Endothelial cell of umbilical vein (primary cell): ENCODE results near the gene UBE3B.

Experiments used
- EZH2 ChIP-seq: IDR thresholded peaks from 2 replicates; pipeline ENCODE4 v1.6.1; 2012; ENCODE audit warnings: borderline replicate concordance, low read depth, mild to moderate bottlenecking, moderate library complexity, low read length, inconsistent platforms; ENCODE audit not compliant: severe bottlenecking
- GATA2 ChIP-seq: IDR thresholded peaks from 2 replicates; pipeline ENCODE4 v1.7.0; 2011; ENCODE audit warnings: low read depth, mild to moderate bottlenecking, moderate library complexity, mixed read lengths, low read length; ENCODE audit not compliant: insufficient read length, insufficient read depth
- JUN ChIP-seq: IDR thresholded peaks from 2 replicates; pipeline ENCODE4 v1.6.1; 2011; ENCODE audit warnings: borderline replicate concordance, low read depth; ENCODE audit not compliant: insufficient read length, insufficient read depth
- MYC ChIP-seq: IDR thresholded peaks from one replicate; pipeline ENCODE4 v1.6.1; 2011; ENCODE audit warnings: mild to moderate bottlenecking, low read depth, low read length
- TF ChIP-seq, protein P1 (sequence below), 2 donors: IDR thresholded peaks; 1 replicate in 1 of 2; 2 replicates in 1 of 2; pipeline ENCODE4 v1.5.1; 2011; ENCODE audit warnings: low read length in 2 of 2, mild to moderate bottlenecking in 2 of 2, moderate library complexity in 2 of 2, control low read depth in 1 of 2, inconsistent platforms in 1 of 2, low read depth in 1 of 2; ENCODE audit not compliant: insufficient read depth in 1 of 2; ENCODE audit errors: extremely low read depth in 1 of 2
- TF ChIP-seq, protein P2 (sequence below): IDR thresholded peaks from 2 replicates; pipeline ENCODE4 v1.6.1; 2011; ENCODE audit not compliant: insufficient read depth, insufficient read length

GRCh38 chr12:109488051-109488665 is 10.7 kb downstream of the UBE3B start:
- TF ChIP-seq, protein P1, sequence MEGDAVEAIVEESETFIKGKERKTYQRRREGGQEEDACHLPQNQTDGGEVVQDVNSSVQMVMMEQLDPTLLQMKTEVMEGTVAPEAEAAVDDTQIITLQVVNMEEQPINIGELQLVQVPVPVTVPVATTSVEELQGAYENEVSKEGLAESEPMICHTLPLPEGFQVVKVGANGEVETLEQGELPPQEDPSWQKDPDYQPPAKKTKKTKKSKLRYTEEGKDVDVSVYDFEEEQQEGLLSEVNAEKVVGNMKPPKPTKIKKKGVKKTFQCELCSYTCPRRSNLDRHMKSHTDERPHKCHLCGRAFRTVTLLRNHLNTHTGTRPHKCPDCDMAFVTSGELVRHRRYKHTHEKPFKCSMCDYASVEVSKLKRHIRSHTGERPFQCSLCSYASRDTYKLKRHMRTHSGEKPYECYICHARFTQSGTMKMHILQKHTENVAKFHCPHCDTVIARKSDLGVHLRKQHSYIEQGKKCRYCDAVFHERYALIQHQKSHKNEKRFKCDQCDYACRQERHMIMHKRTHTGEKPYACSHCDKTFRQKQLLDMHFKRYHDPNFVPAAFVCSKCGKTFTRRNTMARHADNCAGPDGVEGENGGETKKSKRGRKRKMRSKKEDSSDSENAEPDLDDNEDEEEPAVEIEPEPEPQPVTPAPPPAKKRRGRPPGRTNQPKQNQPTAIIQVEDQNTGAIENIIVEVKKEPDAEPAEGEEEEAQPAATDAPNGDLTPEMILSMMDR (IDR thresholded peaks at IDR 0.05; ENCODE audit: extremely low read depth in 1 of 2, insufficient read depth in 1 of 2, low read depth in 1 of 2, low read length in 2 of 2), result no peak
- TF ChIP-seq EZH2 (no peak), JUN (no peak), MYC (no peak), GATA2 (no peak)
- TF ChIP-seq, protein P2, sequence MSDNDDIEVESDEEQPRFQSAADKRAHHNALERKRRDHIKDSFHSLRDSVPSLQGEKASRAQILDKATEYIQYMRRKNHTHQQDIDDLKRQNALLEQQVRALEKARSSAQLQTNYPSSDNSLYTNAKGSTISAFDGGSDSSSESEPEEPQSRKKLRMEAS, result no peak
